NB4 (cell line): ENCODE results near the gene PPA1.

ENCODE experiments used
- DNase-seq: peaks from one replicate; pipeline ENCODE4 v3.0.0; 2010; ENCODE audit warnings: low read depth
- H3K4me3 ChIP-seq: one replicate; pipeline ENCODE4 v1.5.1; 2011; ENCODE audit warnings: mild to moderate bottlenecking, low read depth, low read length, moderate library complexity
- CTCF ChIP-seq: IDR thresholded peaks from one replicate; pipeline ENCODE4 v1.5.1; 2012; ENCODE audit warnings: low read depth, low read length
- MYC ChIP-seq: IDR thresholded peaks from 2 replicates; pipeline ENCODE4 v1.6.1; 2011; ENCODE audit warnings: low read depth, low read length
- POLR2A ChIP-seq: IDR thresholded peaks from 2 replicates; pipeline ENCODE4 v1.6.1; 2011; ENCODE audit warnings: mild to moderate bottlenecking; ENCODE audit not compliant: insufficient read length; ENCODE audit errors: extremely low read depth
- TF ChIP-seq, protein P1 (sequence below): IDR thresholded peaks from 2 replicates; pipeline ENCODE4 v1.6.1; 2011; ENCODE audit warnings: low read depth, low read length

The PPA1 gene

GRCh38 chr10:70233109-70233938 lies at the start of gene PPA1:
TSS of gene PPA1 (minus strand) at chr10:70233429. CDS start at chr10:70233327, 102 bp downstream.
- H3K4me3 ChIP-seq = peak within 1 kb of the TSS; percentile 84
- TF ChIP-seq MYC (peak; percentile 97), POLR2A (peak; percentile 93), CTCF (no peak)
- TF ChIP-seq, protein P1, sequence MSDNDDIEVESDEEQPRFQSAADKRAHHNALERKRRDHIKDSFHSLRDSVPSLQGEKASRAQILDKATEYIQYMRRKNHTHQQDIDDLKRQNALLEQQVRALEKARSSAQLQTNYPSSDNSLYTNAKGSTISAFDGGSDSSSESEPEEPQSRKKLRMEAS = peak; percentile 98
- peak; percentile 98 for DNase-seq

DNA sequence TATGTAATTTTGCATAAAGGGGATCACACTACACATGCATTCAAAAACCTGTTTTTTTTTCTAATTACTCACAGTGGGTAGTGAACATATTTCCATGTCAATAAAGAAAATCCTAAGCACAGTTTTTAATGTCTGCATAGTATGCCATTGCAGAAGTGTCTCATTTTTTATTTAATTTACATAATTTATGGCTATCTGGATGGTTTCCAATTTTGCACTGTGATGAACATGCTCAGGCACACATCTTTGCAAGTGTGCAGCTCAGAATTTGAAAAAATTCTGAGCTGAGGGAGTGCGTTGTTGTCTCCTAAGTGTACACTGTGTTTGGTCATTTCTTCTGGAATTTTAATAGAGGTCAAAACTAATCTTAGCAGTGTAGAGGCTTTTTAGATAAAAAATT lies 48.4 kb upstream of the PPA1 start:
- TF ChIP-seq, protein P1 = no peak
- TF ChIP-seq MYC (no peak), POLR2A (no peak), CTCF (no peak)
- H3K4me3 ChIP-seq = no peak overlapping the region
- no peak for DNase-seq

DNA sequence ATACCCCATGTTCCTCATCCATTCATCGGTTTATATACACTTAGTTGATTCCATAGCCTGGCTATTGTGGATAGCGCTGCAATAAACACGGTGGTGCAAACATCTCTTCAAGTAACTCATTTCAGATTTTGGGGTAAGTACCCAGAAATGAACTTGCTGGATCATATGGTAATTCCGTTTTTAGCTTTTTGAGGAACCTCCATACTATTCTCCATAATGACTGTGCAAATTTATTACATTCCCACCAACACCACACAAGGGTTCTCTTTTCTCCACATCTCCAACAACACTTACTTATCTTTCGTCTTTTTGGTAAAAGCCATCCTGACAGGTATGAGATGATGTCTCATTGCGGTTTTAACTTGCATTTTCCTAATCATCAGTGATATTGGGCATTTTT lies 46.9 kb upstream of the PPA1 start:
- no peak for DNase-seq
- TF ChIP-seq MYC (no peak), CTCF (no peak), POLR2A (no peak)
- TF ChIP-seq, protein P1 = no peak

GRCh38 chr10:70277396-70278030 lies 44.3 kb upstream of the PPA1 start:
- TF ChIP-seq MYC = no peak
- TF ChIP-seq POLR2A = no peak
- no peak for TF ChIP-seq CTCF
- TF ChIP-seq, protein P1 = no peak
- no peak for DNase-seq
- no peak overlapping the region for H3K4me3 ChIP-seq

More for the DNA sequence above, 46.9 kb upstream of the PPA1 start:
- H3K4me3 ChIP-seq = no peak overlapping the region

DNA sequence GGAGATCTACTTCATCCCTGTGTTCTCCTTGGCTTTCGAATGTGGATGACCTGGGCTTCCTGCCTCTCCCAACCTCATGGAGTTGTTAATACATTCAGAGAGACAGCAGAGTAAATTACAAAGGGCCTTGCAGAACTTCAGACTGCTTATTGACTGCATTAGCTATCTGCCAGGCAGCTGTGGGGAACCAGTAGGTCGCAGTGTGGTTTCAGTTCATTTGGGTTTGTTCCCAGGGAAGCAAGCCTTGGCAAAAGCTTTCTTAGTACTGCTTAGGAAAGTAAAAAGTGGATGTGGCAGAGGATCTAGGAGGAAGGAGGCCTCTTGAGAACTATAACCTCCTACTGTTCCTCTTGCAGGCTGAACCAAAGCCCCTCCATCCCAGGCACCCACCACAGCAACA lies 41.4 kb upstream of the PPA1 start:
- no peak for DNase-seq
- TF ChIP-seq, protein P1 = no peak
- TF ChIP-seq CTCF (no peak), POLR2A (no peak), MYC (no peak)
- no peak overlapping the region for H3K4me3 ChIP-seq
